Measurements from ENCODE around the gene TM9SF1. TPM values are rescaled to one million over a fixed set of nuclear protein-coding genes. Genes with fewer than 3 reads are reported as not detected.

Gene TM9SF1
- total and polyA plus RNA-seq, 9 of the 15 experiments (the other 6 are each of a cell fraction or from before 2014, with no cell fraction given) = 5.3 to 20.3 (median 11.8) TPM

DNA sequence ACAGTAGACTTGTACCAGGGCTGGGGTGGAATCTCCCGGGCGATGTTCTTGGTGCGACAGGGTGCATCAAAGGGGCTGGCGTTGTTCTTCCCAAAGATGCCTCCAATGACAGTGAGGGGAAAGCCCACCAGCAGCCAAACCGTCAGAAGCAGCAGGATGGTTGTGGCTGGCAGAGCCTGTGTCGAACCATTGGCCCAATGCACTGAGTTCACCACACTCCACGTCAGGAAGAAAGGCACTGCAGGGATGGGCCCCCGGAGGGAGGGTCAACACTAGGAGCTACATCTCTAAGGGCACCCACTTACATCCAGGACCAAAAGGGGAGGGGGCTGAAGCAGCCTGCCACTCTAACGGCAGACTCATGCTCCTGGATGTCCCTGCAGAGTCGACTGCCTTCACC is 4.8 kb downstream of the TM9SF1 start:
- H3K36me3 ChIP-seq (ENCODE audit: control insufficient read depth, insufficient read depth, low read length) = peaks cover 56% of the 10 kb centered on the region; the same call in 2 of the 3 replicates
- peak overlapping the region in 1 of 2 experiments; percentile 26; a peak in 1 of 4 replicates for H3K9ac ChIP-seq (ENCODE audit: insufficient read depth in 1 of 2, low read depth in 2 of 2, low read length in 2 of 2)
- H3K4me2 ChIP-seq (ENCODE audit: insufficient read depth, low read length) = no peak overlapping the region
- DNase-seq (ENCODE audit: extremely low read depth in 1 of 4, low spot score in 3 of 4) (no peak), ATAC-seq (no peak), FAIRE-seq (no peak)
- BruUV-seq (replicated peaks) = no TSS peak
- H3K4me1 ChIP-seq (replicated peaks in 1 of 2; ENCODE audit: control insufficient read depth in 2 of 2, insufficient read depth in 2 of 2, low read length in 2 of 2) = peaks cover 6 to 28% of the 10 kb centered on the region in 2 experiments; a peak in 3 of 5 replicates
- H3K9me1 ChIP-seq (ENCODE audit: control insufficient read depth, insufficient read depth, low read length) = peaks cover 3% of the 10 kb centered on the region
- TF ChIP-seq GTF2F1 (IDR thresholded peaks at IDR 0.05; ENCODE audit: low read depth, low read length) (no peak), ZNF507 (tag; conservative IDR thresholded peaks at IDR 0.05) (no peak), ZNF347 (CRISPR knock-in tag; IDR thresholded peaks at IDR 0.05; ENCODE audit: low read depth) (no peak), RBM34 (IDR thresholded peaks at IDR 0.05; ENCODE audit: borderline replicate concordance, insufficient read depth, low read length) (no peak), NR4A1 (CRISPR knock-in tag; IDR thresholded peaks at IDR 0.05) (no peak), NR4A1 (tag; IDR thresholded peaks at IDR 0.05) (no peak), ZNF217 (CRISPR knock-in tag; IDR thresholded peaks at IDR 0.05) (no peak), POLR2B (IDR thresholded peaks at IDR 0.05; ENCODE audit: low read depth, partially characterized antibody) (no peak), DMBX1 (CRISPR knock-in tag; IDR thresholded peaks at IDR 0.05; ENCODE audit: borderline replicate concordance) (no peak), NR3C1 (CRISPR knock-in tag; IDR thresholded peaks at IDR 0.05) (no peak)
- TF ChIP-seq, protein P1, sequence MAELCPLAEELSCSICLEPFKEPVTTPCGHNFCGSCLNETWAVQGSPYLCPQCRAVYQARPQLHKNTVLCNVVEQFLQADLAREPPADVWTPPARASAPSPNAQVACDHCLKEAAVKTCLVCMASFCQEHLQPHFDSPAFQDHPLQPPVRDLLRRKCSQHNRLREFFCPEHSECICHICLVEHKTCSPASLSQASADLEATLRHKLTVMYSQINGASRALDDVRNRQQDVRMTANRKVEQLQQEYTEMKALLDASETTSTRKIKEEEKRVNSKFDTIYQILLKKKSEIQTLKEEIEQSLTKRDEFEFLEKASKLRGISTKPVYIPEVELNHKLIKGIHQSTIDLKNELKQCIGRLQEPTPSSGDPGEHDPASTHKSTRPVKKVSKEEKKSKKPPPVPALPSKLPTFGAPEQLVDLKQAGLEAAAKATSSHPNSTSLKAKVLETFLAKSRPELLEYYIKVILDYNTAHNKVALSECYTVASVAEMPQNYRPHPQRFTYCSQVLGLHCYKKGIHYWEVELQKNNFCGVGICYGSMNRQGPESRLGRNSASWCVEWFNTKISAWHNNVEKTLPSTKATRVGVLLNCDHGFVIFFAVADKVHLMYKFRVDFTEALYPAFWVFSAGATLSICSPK (IDR thresholded peaks at IDR 0.05; ENCODE audit: borderline replicate concordance) = no peak
- TF ChIP-seq, protein P2, sequence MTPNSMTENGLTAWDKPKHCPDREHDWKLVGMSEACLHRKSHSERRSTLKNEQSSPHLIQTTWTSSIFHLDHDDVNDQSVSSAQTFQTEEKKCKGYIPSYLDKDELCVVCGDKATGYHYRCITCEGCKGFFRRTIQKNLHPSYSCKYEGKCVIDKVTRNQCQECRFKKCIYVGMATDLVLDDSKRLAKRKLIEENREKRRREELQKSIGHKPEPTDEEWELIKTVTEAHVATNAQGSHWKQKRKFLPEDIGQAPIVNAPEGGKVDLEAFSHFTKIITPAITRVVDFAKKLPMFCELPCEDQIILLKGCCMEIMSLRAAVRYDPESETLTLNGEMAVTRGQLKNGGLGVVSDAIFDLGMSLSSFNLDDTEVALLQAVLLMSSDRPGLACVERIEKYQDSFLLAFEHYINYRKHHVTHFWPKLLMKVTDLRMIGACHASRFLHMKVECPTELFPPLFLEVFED (CRISPR knock-in tag; conservative IDR thresholded peaks at IDR 0.05) = no peak
- TF ChIP-seq, protein P3, sequence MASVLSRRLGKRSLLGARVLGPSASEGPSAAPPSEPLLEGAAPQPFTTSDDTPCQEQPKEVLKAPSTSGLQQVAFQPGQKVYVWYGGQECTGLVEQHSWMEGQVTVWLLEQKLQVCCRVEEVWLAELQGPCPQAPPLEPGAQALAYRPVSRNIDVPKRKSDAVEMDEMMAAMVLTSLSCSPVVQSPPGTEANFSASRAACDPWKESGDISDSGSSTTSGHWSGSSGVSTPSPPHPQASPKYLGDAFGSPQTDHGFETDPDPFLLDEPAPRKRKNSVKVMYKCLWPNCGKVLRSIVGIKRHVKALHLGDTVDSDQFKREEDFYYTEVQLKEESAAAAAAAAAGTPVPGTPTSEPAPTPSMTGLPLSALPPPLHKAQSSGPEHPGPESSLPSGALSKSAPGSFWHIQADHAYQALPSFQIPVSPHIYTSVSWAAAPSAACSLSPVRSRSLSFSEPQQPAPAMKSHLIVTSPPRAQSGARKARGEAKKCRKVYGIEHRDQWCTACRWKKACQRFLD (CRISPR knock-in tag; IDR thresholded peaks at IDR 0.05) = no peak
- TF ChIP-seq, protein P4, sequence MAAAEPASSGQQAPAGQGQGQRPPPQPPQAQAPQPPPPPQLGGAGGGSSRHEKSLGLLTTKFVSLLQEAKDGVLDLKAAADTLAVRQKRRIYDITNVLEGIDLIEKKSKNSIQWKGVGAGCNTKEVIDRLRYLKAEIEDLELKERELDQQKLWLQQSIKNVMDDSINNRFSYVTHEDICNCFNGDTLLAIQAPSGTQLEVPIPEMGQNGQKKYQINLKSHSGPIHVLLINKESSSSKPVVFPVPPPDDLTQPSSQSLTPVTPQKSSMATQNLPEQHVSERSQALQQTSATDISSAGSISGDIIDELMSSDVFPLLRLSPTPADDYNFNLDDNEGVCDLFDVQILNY (CRISPR knock-in tag; IDR thresholded peaks at IDR 0.05) = no peak
- no peaks in the 10 kb centered on the region for H3K9me3 ChIP-seq (replicated peaks; ENCODE audit: control insufficient read depth, insufficient read depth, low read depth, low read length)
- H3K79me2 ChIP-seq (ENCODE audit: control insufficient read depth, insufficient read depth, low read length) = peaks cover 39% of the 10 kb centered on the region
- H2AFZ ChIP-seq (ENCODE audit: low read depth, low read length) = no peak overlapping the region
- no peak overlapping the region for H3K27ac ChIP-seq (ENCODE audit: extremely low read depth, low read depth, low read length)
- WGBS (ENCODE audit: insufficient coverage, low coverage, missing lambda C conversion rate) = 91% methylated on average over 10 of the region's 10 CpGs
- in situ Hi-C loops (cut with MboI) (no loop called here), intact Hi-C loops (cut with micrococcal nuclease) (no loop called here)
- CTCF ChIA-PET (ENCODE audit: low intra/inter-chr PET ratio) = no interaction called here
- H3K4me3 ChIP-seq = no peak overlapping the region
- H3K27me3 ChIP-seq (ENCODE audit: control insufficient read depth in 2 of 2, insufficient read depth in 2 of 2, low read length in 2 of 2) = no peaks in the 10 kb centered on the region
- POLR2A ChIA-PET = interaction anchor here (1.0 kb wide), 1 partner anchor 11 kb away, joined by 3 read pairs; no protein-coding TSS in a partner anchor
- peaks cover 9% of the 10 kb centered on the region; the same call in 1 of the 2 replicates for H4K20me1 ChIP-seq (replicated peaks; ENCODE audit: control insufficient read depth, insufficient read depth, low read length)
